ENCODE results near the gene MYBPC1. TPM values are rescaled to one million over a fixed set of nuclear protein-coding genes. Genes with fewer than 3 reads are reported as not detected.
A peak's percentile ranks its signal among the peaks of the same experiment; 100 is the strongest.

Gene MYBPC1
- total and polyA plus RNA-seq, 2 of the 13 experiments (the other 11 are each of a cell fraction or from before 2014, with no cell fraction given) = 0.31 to 0.53 TPM

DNA sequence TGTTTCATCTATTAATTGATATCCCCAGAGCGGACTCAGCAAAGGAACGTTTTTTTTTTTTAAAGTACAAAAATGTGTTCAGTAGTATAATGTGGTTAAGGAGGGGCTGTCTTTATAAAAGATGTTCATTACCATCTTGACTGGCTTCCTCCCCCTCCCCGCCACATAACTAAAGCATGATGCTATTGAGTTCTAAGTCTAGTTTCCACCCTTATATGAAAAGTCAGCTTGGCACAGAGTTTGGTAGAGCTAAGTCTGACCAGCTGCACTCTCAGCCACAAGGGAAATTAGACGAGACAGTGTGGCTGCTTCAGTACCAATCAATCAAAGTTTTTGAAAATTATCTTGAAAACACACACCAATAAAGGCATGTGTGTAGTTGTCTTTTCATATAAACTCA, 1.9 kb upstream of the MYBPC1 start:
- Histone ChIP-seq H3K9me3 (ENCODE audit: low read length) (no peaks in the 10 kb centered on the region), H3K4me2 (ENCODE audit: low read depth, low read length) (no peak overlapping the region), H3K36me3 (replicated peaks in 1 of 2; ENCODE audit: control insufficient read depth in 1 of 2, insufficient read depth in 2 of 2, low read length in 2 of 2) (no peaks in the 10 kb centered on the region), H3K4me1 (ENCODE audit: insufficient read depth, low read length) (peaks cover 15% of the 10 kb centered on the region), H4K20me1 (ENCODE audit: insufficient read depth, low read length) (no peaks in the 10 kb centered on the region), H3K27ac (ENCODE audit: extremely low read length, insufficient read depth, low read length) (no peak overlapping the region), H3K27me3 (ENCODE audit: control insufficient read depth in 1 of 2, insufficient read depth in 2 of 2, low read length in 2 of 2) (no peaks in the 10 kb centered on the region), H3K9ac (ENCODE audit: insufficient read depth, low read depth, low read length) (no peak overlapping the region), H2AFZ (ENCODE audit: low read length) (no peak overlapping the region), H3K4me3 (replicated peaks in 1 of 3; ENCODE audit: insufficient read depth in 1 of 3, low read depth in 2 of 3, low read length in 3 of 3) (no peak overlapping the region), H3K79me2 (ENCODE audit: insufficient read depth, low read length) (no peaks in the 10 kb centered on the region)
- intact Hi-C loops (cut with micrococcal nuclease; ENCODE audit: unreplicated experiment) (no loop called here), in situ Hi-C loops (cut with HindIII; ENCODE audit: extremely low pct_ligation_motif_present, low pct_unique_long_range_greater_than_20kb) (no loop called here)
- BruUV-seq (replicated peaks) = no TSS peak
- TF ChIP-seq ZMYM4 (CRISPR knock-in tag; IDR thresholded peaks at IDR 0.05) = no peak
- TF ChIP-seq CREB1 (IDR thresholded peaks at IDR 0.05) = no peak
- 0 out of 2 replicates have a peak, but pooled peaks have one; percentile 27 for TF ChIP-seq CREB1 (CRISPR knock-in tag; IDR thresholded peaks at IDR 0.05)
- FAIRE-seq (no peak), ATAC-seq (no peak), DNase-seq (ENCODE audit: low spot score) (no peak)
- POLR2A ChIA-PET = interaction anchor here (1.1 kb wide), 1 partner anchor 23 kb away, joined by 3 read pairs; no protein-coding TSS in a partner anchor
- CTCF ChIA-PET (ENCODE audit: low intra/inter-chr PET ratio, low total read pairs) = no interaction called here
- 90% methylated on average over 4 of the region's 4 CpGs for WGBS (ENCODE audit: low lambda C conversion rate)

DNA sequence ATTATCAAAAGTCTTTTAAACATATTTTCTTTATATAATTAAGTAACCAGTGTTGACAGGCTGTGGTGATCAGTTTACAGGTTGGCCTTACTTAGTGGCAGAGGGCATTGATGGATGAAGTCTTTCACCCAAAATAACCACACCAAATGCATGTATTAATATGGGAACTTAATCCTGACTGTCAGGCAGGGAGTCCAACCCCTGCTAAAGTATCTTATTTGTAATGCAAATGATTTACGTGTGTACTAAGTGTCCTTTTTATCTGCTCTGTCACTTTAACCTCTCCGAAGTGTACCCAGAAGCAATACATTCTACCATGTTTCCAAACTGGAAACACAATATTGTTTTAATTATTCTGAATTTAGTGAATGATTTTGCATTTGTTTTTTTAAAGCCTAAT, 1.4 kb downstream of the MYBPC1 start:
- CTCF ChIA-PET (ENCODE audit: low intra/inter-chr PET ratio, low total read pairs) = no interaction called here
- Histone ChIP-seq H3K4me2 (ENCODE audit: low read depth, low read length) (no peak overlapping the region), H3K27ac (ENCODE audit: extremely low read length, insufficient read depth, low read length) (no peak overlapping the region), H4K20me1 (ENCODE audit: insufficient read depth, low read length) (no peaks in the 10 kb centered on the region), H3K4me3 (replicated peaks in 1 of 3; ENCODE audit: insufficient read depth in 1 of 3, low read depth in 2 of 3, low read length in 3 of 3) (no peak overlapping the region), H3K36me3 (replicated peaks in 1 of 2; ENCODE audit: control insufficient read depth in 1 of 2, insufficient read depth in 2 of 2, low read length in 2 of 2) (no peaks in the 10 kb centered on the region), H2AFZ (ENCODE audit: low read length) (no peak overlapping the region), H3K27me3 (ENCODE audit: control insufficient read depth in 1 of 2, insufficient read depth in 2 of 2, low read length in 2 of 2) (no peaks in the 10 kb centered on the region), H3K4me1 (ENCODE audit: insufficient read depth, low read length) (peaks cover 48% of the 10 kb centered on the region), H3K79me2 (ENCODE audit: insufficient read depth, low read length) (no peaks in the 10 kb centered on the region), H3K9ac (ENCODE audit: insufficient read depth, low read depth, low read length) (no peak overlapping the region), H3K9me3 (ENCODE audit: low read length) (no peaks in the 10 kb centered on the region)
- in situ Hi-C loops (cut with HindIII; ENCODE audit: extremely low pct_ligation_motif_present, low pct_unique_long_range_greater_than_20kb) (no loop called here), intact Hi-C loops (cut with micrococcal nuclease; ENCODE audit: unreplicated experiment) (no loop called here)
- POLR2A ChIA-PET = no interaction called here
- ATAC-seq (no peak), DNase-seq (ENCODE audit: low spot score) (no peak), FAIRE-seq (no peak)
- 97% methylated on average over 2 of the region's 2 CpGs for WGBS (ENCODE audit: low lambda C conversion rate)
- TF ChIP-seq NONO (IDR thresholded peaks at IDR 0.05) (no peak), NONO (CRISPR knock-in tag; conservative IDR thresholded peaks at IDR 0.05) (no peak)
- BruUV-seq (replicated peaks) = no TSS peak
